NCI-H1417 treated with DMSO at 0.1 percent for 48 hours (cell line): ENCODE results near the gene WFDC2.

Source experiments
- DNase-seq: peaks from one replicate; lab custom pipeline; 2025; lab: John Stamatoyannopoulos, UW

WFDC2 gene

GRCh38 chr20:45497971-45498494, 28.5 kb downstream of the WFDC2 start:
- DNase-seq, result no peak

DNA sequence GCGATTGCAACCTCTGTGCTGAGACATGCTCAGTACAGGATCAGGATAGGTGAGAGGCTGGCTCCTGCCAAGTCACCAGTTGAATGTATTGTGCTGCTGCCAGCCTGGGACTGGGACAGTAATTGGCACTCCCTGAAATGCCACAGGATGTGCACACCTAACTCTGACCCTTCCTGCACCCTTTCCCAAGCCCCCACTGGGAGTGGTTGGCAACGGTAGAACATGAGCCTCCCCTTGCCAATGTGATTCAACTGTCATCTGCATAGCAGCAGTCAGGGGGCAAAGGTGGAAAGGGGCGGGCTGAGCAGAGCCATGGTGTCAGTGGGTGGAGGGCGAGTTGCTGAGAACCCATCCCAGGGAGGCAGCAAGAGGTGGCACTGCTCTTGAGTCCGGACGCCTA, 30.5 kb downstream of the WFDC2 start:
- DNase-seq, result no peak

DNA sequence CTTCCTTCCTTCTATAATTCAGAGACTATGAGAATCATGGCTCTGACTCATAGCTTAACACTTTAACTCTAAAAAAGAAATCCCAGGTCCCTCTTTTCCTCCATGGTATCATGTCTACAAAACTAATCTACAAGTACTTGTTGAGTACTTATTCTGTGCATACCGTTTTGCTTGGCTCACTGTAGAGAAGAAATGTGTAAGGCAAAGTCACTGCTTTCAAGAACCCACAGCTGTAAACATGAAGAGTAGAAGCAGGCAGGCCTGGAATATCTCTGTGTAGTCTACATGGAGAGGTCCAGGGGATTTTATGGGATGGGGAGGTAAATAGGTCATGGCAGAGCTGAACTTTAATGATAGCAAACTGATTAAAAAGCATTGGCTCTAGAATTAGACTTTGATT, 32.0 kb downstream of the WFDC2 start:
- no peak for DNase-seq

DNA sequence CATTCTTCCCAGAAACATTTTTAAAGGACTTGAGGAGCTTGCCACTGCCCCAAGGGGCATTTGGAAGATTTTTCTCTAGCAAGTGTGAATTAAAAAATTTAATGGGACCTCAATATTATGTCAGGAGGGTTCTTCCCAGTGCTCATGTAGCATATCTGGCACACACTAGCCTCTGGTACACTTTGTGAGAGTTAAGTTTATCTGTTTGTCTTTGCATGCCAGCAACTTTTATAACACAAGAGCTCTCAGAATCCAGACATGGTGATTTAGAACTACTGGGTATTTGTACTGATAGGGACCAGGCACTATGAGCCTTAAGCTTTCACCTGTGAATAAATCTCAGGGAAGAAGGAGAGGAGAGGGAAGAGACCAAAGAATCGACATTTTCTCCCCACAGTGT, 33.0 kb downstream of the WFDC2 start:
- no peak for DNase-seq

DNA sequence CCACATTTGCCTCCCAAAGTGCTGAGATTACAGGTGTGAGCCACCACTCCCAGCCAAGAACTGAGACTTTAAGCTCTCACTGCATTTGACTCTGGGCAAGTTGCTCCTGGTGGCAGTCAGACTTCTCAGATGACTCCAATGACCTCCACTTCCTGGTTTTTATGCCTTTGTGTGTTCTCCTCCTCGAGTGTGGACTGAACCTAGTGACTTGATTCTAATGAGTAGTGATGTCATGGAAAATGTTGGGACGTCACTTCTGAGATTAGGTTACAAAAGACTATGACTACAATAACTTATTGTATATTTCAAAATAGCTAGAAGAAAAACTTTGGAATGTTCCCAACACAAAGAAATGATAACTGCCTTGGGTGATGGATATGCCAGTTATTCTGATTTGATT, 33.9 kb downstream of the WFDC2 start:
- no peak for DNase-seq

GRCh38 chr20:45506398-45506797, 36.8 kb downstream of the WFDC2 start:
- no peak for DNase-seq

GRCh38 chr20:45507011-45507820, 37.7 kb downstream of the WFDC2 start:
- no peak for DNase-seq

- no peak for DNase-seq
Measured at GRCh38 chr20:45508068-45508886, 38.7 kb downstream of the WFDC2 start.

GRCh38 chr20:45509091-45509490, 39.5 kb downstream of the WFDC2 start:
- DNase-seq, result no peak

DNA sequence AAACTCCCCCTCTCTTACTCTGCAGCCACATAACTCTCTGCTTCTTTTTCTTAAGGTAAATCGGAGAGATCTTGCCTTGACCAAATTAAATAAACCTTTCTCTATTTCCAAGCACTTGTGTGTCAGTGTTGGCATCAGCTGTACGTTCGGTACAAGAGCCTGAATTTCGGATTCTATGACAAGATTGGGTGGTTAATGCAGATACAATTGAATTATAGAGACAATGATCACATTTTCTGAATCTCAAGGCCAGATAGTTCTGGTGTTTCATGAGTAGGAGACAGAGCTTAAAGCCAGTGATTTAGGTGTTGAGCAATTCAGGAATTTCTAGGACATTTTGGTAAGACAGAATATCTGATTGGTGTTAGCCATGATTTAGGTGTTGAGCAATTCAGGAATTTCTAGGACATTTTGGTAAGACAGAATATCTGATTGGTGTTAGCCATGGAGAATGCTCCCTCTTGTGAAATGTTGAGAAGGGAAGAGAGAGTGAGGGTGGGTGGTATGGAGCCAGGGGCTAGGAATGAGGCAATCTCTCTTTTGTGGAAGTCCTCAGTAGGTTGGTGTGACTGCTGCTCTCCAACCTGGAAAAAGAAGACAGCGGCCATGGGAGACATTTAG, 40.8 kb downstream of the WFDC2 start:
- no peak for DNase-seq

DNA sequence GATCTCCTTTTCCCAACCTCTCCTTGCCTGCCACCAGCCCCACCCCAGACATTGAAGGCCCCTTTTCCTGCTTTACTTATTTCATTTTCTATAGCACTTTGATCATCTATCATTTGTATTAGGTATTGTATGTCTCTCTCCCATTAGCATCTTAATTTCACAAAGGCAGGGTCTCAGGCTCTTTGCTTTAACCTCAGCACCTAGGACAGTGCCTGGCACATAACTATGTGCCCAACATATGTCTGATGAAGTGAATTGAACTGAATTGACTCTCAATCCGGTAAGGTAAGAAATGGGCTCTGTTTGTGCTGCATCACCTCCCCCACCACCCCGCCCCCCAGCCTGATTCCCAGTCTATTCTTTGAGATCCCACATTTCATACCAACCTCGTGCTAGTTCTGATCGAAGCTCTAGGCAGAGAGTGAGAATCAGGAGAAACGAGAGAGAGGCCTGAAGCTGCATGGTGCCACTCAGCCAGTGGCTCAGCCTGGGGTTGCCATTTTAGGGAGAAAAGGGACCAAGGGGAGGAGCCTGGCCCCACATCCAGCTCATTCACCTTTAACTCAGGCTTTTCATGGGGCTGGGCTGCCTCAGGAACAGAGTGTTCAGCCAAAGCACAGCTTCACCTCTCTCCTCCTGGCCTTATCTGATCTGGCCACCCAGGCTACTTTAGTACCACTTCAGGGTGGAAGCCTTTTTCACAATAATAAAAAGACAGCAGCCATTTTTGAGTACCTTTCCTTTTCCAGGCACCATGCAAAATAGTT, 45.8 kb downstream of the WFDC2 start, which contains the start of gene SPINT3:
TSS of gene SPINT3 (minus strand) at position 476 of the 767 bp plus-strand sequence. CDS start at position 462, 14 bp downstream.
- no peak for DNase-seq

- DNase-seq, result no peak
Measured at GRCh38 chr20:45518282-45518681, 48.7 kb downstream of the WFDC2 start.

DNA sequence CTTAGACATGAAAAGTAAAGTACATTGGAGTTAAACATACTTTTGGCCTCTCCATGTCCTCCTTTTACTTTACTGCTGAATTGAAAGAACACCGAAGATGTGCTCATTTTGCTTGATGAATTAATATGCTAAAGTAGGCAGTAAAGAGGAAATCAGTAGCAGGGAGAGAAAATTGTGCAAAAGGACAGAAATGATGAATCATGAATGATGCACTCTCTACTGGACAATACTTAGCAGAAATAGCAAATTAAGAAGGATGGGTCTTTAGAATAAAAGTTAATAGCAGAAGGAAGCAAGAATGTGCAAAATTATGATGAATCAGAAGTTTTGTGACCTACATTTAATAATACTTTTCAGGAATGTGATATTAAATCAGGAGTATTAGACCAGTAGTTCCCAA, 54.3 kb downstream of the WFDC2 start:
- no peak for DNase-seq

- no peak for DNase-seq
Measured at GRCh38 chr20:45527294-45527693, 57.7 kb downstream of the WFDC2 start.
